GM12892 (cell line): ENCODE results near the gene UPB1. TPM values are rescaled to one million over a fixed set of nuclear protein-coding genes. Genes with fewer than 3 reads are reported as not detected.

Experiments used
- DNase-seq: peaks from one replicate; pipeline ENCODE4 v3.0.0; 2011; ENCODE audit not compliant: insufficient read length
- FAIRE-seq: peaks from 2 replicates; lab custom pipeline; 2011; peaks lifted over from hg19 to GRCh38; lab: Jason Lieb, UNC
- POLR2A ChIP-seq: IDR thresholded peaks from 2 replicates; pipeline ENCODE4 v1.6.1; 2011; ENCODE audit warnings: low read depth, low read length, control low read depth
- POLR2AphosphoS5 ChIP-seq: IDR thresholded peaks from 2 replicates; pipeline ENCODE4 v1.6.1; 2011; ENCODE audit warnings: low read depth, low read length, control low read depth
- TAF1 ChIP-seq: IDR thresholded peaks from 2 replicates; pipeline ENCODE4 v1.6.1; 2011; ENCODE audit warnings: low read depth, mild to moderate bottlenecking, control low read depth, low read length, borderline replicate concordance
- polyA plus RNA-seq: library from polyadenylated mRNA; unstranded; fragments of >200 nt; gene quantifications from one replicate; pipeline ENCODE4 v1.2.1, GENCODE V29; 2012; ENCODE audit warnings: missing spikeins, inconsistent platforms; ENCODE audit not compliant: missing spikeins

Gene UPB1
- 7.3 TPM for polyA plus RNA-seq

DNA sequence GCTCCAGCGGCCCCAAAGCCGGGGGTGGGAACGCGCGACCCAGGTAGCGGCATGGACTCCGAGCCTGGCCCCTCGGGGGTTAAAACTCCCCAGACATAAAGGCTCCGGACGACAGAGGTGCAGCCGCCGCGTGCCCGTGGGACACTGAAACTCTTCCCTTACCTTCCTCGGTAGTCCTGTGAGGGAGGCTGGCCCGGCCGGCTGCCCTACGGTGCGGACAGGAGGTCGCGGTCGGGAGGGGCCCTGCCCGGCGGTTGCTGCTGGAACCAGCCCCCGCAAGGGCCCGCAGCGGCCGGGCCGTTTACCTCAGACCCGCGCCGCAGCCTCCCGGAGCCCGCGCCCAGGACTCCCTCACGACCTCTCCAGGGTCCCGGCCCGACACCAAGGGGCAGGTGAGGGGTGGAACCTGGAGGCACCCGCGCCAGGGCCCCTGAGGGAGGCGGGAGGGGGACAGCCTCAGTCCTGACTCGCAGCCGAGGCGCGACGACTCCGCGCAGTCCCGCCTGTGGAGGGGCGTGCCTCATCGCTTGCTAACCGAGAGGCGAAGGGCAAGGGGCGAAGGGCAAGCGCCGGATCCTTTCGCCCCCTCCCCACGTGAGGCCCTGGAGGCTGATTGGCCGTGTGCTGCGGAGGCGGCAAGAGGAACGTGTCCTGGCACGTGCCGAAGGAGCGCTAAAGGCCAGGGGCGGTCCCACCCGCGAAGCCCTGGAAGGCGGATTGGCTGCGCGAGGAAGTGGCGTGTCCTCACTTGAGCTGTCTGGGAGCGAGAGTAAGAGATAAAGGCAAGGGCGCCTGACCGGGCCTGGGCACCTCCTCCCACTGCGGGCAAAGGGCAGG, at the start of gene UPB1:
Gene UPB1, plus strand, starts transcription at position 805 of the 837 bp plus-strand sequence. CDS start 72 bp downstream, outside the sequence.
- no peak for DNase-seq

DNA sequence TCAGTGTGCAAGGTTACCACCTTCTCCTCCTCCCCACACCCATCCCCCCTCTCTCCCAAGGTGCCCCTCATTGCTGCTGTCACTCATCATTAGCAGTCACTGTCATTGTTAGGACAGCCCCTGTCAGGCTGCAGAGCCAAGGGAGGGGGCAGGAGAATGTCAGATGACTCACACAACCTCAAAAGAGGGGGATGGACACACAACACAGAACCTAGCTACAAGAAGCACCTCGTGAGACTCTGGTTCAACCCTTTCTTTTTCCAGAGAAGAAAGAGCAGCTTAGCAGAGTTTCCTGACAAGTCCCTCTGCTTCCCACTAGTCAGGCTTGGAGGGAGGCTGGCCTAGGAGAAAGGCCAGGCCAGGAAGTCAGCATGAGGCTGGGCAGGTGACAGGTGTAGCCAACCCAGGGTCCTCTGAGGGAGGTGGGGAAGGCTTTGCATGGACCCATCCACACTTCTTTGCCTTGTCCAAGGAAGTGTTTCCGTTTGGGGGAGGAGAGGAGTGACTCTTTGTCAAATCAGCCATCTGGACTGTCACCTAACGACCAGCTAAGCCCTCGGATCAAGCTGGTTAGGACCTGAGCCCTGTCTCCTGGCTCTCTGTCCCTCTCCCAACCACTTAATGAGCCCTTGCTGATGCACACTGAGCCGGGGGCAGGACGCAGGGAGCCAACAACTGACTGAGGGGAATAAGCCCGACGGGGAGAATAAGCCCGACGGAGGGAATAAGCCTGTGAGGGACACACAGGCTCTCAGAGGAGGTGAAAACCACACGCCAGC, 49.5 kb upstream of the UPB1 start:
- TF ChIP-seq TAF1 (no peak), POLR2AphosphoS5 (no peak), POLR2A (no peak)
- peak; percentile 9 for FAIRE-seq
- no peak for DNase-seq

More for the DNA sequence above, at the start of gene UPB1:
- no peak for FAIRE-seq
- TF ChIP-seq POLR2A: no peak
- no peak for TF ChIP-seq TAF1
- no peak for TF ChIP-seq POLR2AphosphoS5

DNA sequence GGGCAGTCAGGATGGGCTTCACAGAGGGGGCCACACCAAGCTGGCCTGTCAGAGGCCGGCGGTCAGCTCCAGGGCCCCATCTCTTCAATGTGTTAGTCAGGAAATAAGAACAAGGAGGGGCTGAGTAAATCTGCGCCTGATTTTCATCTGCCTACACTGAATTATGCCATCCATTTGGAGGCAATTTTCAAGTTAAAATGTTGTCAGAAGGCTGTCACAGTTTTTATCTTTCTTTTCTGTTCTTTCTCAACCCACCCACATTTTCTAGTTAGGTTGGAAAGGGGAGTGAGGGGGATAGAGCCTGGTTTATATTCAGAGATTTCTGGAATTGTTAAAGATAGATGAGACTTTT, 48.9 kb upstream of the UPB1 start:
- FAIRE-seq (no peak), DNase-seq (no peak)
- TF ChIP-seq TAF1 (no peak), POLR2AphosphoS5 (no peak), POLR2A (no peak)

DNA sequence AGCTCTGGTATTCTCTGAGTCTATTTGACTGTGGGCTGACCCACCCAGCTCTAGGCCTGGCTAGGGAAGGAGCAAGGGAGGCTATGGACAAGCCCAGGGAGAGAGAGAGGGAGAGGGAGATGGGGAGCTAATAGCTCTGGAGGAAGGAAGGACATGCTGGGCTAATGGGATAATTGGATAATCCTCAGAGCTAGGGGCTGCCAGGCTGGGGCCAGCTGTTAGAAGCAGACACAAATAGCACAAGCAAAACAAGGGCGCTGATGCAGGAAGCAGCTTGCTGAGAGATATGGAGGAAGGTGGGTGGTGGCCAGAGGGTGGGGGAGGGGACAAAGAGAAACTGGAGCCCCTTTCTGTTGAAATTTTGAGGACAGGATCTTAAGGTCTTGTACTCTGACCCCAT, 44.5 kb upstream of the UPB1 start:
- DNase-seq (no peak), FAIRE-seq (peak; percentile 44)
- TF ChIP-seq POLR2AphosphoS5 (no peak), TAF1 (no peak), POLR2A (no peak)

DNA sequence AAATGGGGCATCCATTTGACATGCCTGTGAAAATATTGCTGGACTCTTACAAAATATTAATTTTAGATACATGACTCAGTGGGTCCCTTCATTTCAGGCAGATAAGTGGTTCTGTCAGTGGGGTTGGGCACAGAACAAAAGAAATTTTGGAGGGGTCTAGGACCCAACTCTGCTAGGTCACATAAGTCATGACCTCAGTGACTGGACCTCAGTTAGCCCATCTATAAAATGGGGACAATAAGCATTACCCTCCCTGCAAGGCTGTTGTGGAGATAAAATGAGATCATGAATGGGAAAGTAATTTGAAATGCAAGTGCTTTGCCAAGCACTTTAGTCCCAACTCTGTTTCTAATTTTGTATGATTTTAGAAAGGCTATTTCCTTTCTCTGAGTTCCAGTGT, 44.0 kb upstream of the UPB1 start:
- no peak for FAIRE-seq
- DNase-seq: no peak
- no peak for TF ChIP-seq TAF1
- no peak for TF ChIP-seq POLR2AphosphoS5
- TF ChIP-seq POLR2A: no peak

DNA sequence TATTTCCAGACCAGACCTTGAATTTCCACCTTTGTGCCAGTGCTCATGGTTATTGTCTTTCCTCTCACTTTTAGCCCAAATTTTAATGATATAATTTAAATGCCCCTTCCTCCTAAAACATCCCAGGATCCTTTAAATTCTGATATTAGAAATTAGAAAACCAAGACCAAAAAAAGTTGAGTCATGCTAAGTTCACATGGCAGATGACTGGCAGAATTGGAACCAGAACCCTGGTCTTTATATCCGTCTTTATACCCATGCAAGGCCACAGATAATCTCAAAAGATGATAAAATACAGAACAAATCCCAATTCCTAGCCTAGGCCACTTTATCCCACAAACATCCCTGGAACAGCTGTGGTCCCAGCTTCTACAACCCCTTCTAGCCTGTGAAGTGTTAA, 41.3 kb upstream of the UPB1 start:
- FAIRE-seq (no peak), DNase-seq (no peak)
- TF ChIP-seq TAF1 (no peak), POLR2A (no peak), POLR2AphosphoS5 (no peak)

DNA sequence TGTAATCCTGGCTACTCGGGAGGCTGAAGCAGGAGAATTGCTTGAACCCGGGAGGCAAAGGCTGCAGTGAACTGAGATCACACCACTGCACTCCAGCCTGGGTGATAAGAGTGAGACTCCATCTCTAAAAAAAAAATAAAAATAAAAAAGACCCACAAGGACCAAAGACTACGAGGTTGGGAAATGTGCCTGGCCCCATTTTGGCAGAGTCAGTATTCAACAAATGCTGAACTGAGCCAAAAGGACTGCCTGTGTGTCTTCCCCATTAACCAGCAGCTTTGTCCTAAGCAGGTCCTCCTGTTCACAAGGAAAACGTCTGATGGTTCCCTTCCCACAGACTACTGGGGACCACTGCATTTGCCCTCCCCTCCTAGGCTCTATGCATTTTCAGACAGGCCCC, 40.1 kb upstream of the UPB1 start:
- DNase-seq: no peak
- no peak for FAIRE-seq
- no peak for TF ChIP-seq POLR2A
- no peak for TF ChIP-seq TAF1
- no peak for TF ChIP-seq POLR2AphosphoS5

DNA sequence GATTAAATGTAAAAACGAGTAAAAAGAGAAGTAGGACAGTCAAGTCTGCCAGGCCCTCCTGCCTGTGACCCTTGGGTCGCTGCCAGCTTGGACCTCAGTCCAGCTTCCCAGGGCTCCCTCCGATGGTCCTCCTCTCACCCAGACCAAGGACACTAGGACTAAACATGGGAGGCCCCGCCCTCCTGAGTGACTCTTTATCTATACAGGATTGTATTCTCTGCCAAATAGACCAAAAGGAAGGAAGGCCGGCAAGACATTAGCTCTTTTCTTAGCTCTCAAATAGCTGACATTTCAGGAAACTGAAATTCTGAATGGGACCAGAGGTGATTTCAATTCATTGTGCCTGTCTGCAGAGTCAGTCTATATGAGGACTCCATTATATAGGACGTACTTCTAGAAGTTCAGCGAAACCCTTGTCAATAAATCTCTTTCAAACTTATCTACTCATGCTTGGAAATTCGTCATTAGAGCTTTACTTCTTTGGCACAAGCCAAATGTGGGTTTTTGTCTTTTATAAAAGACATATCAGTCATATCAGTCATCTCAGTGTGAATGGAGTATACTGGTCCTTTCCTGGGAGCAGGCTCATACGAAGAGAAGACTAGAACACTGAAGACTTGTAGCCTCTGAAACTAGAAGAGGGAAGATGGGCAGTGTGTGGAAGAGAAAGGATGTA, 39.2 kb upstream of the UPB1 start:
- TF ChIP-seq TAF1: no peak
- no peak for TF ChIP-seq POLR2A
- TF ChIP-seq POLR2AphosphoS5: no peak
- DNase-seq (no peak), FAIRE-seq (no peak)

DNA sequence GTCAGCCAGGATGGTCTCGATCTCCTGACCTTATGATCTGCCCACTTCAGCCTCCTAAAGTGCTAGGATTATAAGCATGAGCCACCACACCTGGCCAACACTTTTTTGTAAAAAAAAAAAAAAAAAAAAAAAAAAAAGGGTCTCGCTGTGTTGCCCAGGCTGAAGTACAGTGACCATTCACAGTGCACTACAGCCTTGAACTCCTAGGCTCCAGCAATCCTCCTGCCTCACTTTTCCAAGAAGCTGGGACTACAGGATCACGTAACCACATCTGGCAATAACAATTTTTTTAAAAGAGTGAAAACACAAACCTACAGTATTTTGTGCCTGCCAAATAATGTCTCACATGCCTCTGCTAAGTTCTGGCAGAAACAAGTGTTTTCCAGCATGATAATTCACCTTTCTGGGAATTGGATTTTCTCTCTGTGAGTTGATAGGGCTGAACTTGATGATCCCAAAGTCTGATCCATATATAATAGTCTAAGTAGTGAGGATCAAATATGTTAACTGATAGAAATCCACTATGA, 37.2 kb upstream of the UPB1 start:
- FAIRE-seq (no peak), DNase-seq (no peak)
- TF ChIP-seq POLR2A (no peak), TAF1 (no peak), POLR2AphosphoS5 (no peak)

DNA sequence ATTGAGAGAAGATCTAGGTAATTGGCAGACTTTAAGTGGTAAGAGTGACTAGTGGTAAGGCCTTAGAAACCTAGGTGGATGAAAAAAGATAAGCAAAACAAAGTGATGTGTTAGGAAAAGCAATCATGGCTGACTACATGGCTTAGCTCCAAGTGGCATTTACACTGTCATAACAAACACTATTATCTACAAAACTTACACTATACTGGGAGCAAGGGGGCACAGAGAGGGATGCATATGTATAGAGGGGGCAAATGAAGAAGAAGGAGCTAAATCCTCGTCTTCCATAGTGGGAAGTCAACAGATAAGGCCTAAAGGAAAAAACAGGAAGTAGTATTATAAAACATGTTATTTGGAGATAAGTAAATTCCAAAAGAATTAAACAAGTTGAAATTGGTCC, 35.2 kb upstream of the UPB1 start:
- DNase-seq (no peak), FAIRE-seq (no peak)
- TF ChIP-seq TAF1 (no peak), POLR2A (no peak), POLR2AphosphoS5 (no peak)

DNA sequence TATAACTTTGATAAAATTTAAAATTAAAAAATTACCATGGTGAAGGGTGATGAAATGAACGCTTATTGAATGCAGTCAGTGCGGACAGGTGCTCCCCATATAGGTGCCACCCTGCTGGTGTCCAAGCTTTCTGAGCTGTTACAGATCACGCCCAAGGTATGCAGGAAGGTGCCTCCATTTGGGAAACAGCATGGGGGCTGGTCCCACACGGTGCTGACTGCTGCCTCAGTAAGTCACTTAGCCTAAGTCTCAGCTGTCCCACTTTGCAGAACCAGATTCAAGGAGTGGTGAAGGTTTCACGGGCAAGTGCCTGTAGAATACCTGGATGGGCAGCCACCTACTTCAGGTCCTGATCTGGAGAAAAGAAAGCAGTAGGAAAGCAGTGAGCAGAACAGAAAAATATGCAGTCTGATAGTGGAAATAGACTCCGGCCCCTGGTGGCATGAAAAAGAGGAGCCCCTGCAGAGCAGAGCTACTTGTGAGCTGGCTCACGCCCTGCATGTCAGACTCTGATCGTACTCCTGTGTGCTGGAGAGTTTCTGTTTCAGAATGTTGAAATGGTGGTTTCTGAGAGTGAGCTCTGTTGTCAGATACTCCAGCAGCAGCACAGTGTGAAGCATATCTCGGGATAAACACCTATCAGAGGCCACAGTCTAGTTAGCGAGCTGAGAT, 34.6 kb upstream of the UPB1 start:
- TF ChIP-seq POLR2A (peak; percentile 44; the same call in 1 of the 2 replicates), POLR2AphosphoS5 (0 out of 2 replicates have a peak, but pooled peaks have one; percentile 40), TAF1 (no peak)
- no peak for DNase-seq
- FAIRE-seq: peak; percentile 30
